MV-4-11 (cell line): ENCODE measurements around the gene SMARCC2.

Experiments used
- DNase-seq: peaks from one replicate; lab custom pipeline; 2025; lab: John Stamatoyannopoulos, UW

SMARCC2 gene

GRCh38 chr12:56152132-56152755, 37.0 kb downstream of the SMARCC2 start, which contains the start of gene MYL6B:
TSS of gene MYL6B (plus strand) at chr12:56152587. CDS start at chr12:56153919, 1,332 bp downstream.
- DNase-seq: peak; percentile 90

GRCh38 chr12:56151672-56152131, 37.6 kb downstream of the SMARCC2 start:
- DNase-seq: peak; percentile 56

- peak; percentile 52 for DNase-seq
These were observed 38.7 kb downstream of the SMARCC2 start for GRCh38 chr12:56150563-56150962.

DNA sequence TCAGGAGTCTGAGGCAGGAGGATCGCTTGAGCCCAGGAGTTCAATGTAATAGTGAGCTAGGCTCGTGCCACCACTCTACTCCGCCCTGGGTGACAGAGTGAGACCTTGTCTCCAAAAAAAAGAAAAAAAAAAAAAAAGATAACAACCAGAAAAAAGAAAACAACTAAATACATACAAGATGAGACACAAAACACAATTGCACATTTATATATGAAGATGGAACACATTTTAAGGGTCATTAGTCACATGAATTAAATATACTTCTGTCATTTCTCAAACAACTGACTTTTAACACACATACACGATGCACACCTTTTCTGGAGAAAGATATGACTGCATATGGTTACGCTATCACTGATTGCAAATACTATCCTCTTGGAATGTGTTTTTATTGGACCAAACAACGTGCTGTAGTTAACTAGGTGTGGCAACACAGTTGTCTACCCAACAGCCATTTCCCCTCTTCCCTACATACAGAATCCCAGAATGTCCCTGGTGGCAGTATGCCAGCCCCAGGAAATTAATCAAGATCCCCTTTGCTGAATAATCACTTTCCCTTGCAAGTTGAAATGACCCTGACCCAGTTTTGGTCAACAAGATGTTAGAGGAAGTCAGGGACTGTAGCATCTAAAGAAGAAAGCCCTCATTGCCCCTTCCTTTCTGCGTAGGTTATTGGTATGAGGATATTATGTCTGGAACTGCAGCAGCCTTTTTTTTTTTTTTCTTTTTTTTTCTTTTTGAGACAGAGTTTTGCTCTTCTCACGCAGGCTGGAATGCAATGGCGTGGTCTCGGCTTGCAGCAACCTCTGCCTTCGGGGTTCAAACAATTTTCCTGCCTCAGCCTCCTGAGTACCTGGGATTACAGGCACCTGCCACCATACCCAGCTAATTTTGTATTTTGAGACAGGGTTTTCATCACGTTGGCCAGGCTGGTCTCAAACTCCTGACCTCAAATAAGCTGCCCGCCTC, 42.5 kb downstream of the SMARCC2 start:
- no peak for DNase-seq

GRCh38 chr12:56145217-56145616, 44.1 kb downstream of the SMARCC2 start:
- no peak for DNase-seq

DNA sequence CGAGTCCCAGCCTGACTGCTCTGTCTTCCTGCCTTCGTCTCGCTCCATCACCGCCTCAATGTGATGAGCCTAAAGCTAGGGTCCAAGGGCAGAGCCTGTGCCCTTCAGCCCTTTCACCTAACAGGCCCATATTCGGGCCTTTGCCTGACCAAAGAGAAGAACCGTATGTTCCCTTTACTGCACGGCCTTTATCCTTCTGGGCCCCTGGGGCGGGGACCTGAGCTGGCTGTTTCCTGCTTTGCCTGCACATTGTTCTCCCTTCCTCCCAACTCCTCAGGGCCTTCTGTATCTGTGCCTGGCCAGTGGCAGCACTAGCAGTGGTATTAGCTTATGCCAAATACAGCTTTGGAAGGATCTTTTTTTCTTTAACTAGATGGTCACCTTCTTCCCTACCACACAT, 45.4 kb downstream of the SMARCC2 start:
- DNase-seq: no peak

GRCh38 chr12:56143217-56143616, 46.1 kb downstream of the SMARCC2 start:
- no peak for DNase-seq

DNA sequence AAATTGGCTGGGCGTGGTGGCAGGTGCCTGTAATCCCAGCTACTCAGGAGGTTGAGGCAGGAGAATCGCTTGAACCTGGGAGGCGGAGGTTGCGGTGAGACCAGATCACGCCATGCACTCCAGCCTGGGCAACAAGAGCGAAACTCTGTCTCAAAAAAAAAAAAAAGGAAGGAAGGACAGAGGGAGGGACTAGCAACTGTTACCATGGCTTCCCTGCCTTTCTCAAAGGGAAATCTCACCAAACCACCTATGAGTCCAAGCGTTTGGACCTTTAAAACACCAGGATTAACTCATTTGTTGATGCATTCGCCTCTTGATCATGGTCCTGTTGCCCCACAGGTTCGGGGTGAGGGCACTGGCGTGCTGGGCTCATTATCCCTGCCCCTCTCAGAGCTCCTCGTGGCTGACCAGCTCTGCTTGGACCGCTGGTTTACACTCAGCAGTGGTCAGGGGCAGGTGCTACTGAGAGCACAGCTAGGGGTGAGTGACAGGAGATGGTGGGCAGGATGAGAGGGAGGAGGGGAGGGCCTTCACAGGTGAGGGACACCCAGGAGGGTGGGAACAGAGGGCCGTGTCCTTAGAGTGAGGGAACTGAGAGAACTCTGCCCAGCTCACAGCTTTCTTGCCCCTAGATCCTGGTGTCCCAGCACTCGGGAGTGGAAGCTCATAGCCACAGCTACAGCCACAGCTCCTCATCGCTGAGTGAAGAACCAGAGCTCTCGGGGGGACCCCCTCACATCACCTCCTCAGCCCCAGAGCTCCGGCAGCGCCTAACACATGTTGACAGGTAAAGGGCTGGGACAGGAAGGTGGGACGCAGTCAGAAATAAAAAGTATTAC, 47.1 kb downstream of the SMARCC2 start:
- peak; percentile 34 for DNase-seq

DNA sequence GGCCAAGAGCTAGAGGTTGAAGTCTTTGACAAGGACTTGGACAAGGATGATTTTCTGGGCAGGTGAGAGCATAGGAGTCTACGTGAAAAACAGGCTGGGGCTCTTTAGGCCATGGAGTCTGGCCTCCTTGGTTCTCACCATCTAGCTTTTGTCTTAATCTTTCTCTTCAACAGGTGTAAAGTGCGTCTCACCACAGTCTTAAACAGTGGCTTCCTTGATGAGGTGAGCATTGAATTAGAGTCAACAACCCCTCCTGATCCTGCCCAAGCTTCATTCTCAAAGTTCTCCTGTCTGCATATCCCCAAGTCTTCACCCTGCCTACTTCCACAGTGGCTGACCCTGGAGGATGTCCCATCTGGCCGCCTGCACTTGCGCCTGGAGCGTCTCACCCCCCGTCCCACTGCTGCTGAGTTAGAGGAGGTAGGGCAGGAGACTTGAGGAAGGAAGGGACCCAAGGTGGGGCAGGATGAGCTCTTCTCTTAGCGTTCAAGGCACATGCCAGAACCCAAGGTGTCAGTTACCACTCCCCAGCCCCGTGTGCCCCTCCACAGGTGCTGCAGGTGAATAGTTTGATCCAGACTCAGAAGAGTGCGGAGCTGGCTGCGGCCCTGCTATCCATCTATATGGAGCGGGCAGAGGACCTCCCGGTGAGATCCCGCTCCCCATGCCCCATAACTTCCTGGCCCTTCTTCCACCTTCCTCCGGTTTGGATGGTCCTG, 51.3 kb downstream of the SMARCC2 start:
- DNase-seq: no peak

DNA sequence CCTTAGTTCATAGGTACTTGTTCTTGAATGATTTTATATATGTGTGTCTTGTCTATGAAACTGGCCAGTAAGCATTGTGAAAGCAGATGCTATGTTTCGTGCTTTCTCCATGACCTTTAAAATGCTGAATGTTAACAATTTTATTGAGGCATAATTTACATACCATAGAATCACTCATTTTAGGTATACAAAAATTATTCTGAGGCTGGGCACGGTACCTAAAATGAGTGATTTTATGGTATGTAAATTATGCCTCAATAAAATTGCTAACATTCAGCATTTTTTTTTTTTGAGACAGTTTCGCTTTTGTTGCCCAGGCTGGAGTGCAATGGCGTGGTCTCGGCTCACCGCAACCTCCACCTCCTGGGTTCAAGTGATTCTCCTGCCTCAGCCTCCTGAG, 54.4 kb downstream of the SMARCC2 start:
- DNase-seq: no peak

GRCh38 chr12:56130876-56131275, 58.4 kb downstream of the SMARCC2 start:
- DNase-seq: no peak

DNA sequence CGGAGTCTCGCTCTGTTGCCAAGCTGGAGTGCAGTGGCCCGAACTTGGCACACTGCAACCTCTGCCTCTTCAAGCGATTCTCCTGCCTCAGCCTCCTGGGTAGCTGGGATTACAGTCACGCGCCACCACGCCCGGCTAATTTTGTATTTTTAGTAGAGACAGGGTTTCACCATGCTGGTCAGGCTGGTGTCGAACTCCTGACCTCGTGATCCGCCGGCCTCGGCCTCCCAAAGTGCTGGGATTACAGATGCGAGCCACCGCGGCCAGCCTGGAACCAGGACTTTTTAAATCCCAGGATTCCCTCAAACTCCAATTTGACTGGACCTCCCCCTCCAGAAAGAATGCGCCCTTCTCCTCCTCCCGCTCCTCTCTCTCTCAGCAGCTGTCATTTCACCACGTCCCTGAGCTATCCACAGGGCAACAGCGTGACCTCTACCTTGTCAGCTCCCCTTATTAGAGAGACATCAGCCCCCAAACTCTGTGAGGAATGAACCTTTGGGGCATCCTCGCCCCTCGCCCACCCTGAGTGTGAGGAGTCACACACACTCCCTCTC, 59.3 kb downstream of the SMARCC2 start:
- no peak for DNase-seq

DNA sequence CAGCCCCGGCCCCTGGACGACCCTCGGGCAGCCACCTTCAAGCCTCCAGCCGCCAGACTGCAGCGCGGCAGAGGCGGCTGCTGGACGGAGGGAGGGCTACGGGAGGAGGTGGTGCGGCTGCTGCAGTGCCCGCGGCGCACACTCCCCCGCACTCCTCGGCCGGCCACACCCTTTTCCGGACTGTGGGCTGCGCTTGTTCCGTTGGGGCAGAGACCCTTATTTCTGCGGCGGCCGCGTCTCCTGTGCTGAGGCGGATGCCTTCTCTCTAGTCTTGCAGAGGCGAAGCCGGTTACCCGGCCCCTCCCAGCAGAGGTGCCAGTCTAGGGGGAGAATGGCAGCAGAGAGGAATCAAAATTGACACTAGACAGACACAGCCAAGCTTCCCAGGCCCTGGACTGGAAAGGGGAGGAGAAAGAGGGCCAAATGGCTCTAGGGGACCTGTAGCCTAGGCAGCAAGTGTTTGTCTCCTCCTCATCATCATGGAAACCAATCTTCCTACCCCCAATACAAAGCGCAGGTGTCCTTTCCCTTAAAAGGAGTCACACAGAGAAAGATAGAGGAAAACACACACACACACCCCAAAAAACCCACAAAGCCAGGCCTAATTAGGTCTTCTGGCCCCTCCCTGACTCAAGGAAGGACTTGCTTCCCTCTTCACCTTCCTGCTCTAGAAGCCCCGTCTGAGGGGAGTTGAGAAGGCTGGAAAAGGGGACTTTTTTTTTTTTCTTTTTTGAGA, 59.9 kb downstream of the SMARCC2 start:
- peak; percentile 64 for DNase-seq

DNA sequence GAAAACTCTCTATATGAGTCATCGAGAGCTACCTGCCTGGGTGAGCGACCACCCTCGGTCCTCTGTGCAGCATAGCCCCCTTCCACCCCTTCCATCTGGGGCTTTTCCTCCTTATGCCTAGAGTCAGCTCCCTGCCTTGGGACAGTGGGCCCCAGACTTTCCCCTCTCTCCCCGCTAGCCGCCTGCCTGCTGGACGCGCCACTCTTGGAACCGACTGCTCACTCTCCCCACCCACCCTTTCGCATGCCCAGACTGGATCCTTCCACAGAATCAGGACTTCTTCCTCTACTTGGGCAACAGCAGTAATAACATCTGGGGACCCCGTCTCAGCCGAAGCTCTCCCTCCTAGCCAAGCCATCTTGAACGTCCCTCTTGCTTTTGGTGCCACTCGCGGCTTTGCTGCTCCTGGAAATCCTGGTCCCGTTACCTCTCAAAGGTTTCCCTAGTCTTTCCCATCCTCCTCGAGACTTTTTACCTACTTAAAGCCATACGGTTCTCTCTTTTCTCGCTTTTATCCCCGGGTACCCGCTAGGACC, 60.5 kb downstream of the SMARCC2 start:
- DNase-seq: no peak

GRCh38 chr12:56127888-56128669, 61.2 kb downstream of the SMARCC2 start, which contains the start of gene ESYT1:
TSS of gene ESYT1 (plus strand) at chr12:56128267. CDS start at chr12:56128320, 53 bp downstream.
- peak; percentile 100 for DNase-seq

GRCh38 chr12:56127485-56127887, 61.8 kb downstream of the SMARCC2 start:
- DNase-seq: no peak

GRCh38 chr12:56126732-56127239, 62.5 kb downstream of the SMARCC2 start:
- peak; percentile 92 for DNase-seq

GRCh38 chr12:56124133-56124532, 65.2 kb downstream of the SMARCC2 start:
- no peak for DNase-seq

GRCh38 chr12:56122637-56123036, 66.6 kb downstream of the SMARCC2 start:
- DNase-seq: no peak
